A549 (cell line): ENCODE measurements around the gene DUSP7. TPM values are rescaled to one million over a fixed set of nuclear protein-coding genes. Genes with fewer than 3 reads are reported as not detected.

Source experiments
- ATAC-seq, 2 experiments: fragments of 200-7000 bp in 1 of 2; fragments of >200 bp in 1 of 2; cut with Nextera tagmentation in 1 of 2; cut with Tn5 transposase in 1 of 2; 3 replicates each; pipeline versions ENCODE4 v1.8.0 to v1.9.1; 2018 to 2020; ENCODE audit warnings: mild to moderate bottlenecking in 1 of 2, moderate library complexity in 1 of 2
- CTCF ChIA-PET: fragments of 300-600 bp; sonication (Branson Sonifier 250); formaldehyde crosslinking; extraction: SDS; loops from one replicate; lab custom pipeline; 2021; ENCODE audit warnings: antibody characterized with exemption, inconsistent platforms; lab: Yijun Ruan, JAX
- POLR2A ChIA-PET: fragments of 350-600 bp; formaldehyde crosslinking; extraction: SDS; loops from one replicate; lab custom pipeline; 2021; ENCODE audit warnings: antibody characterized with exemption, inconsistent platforms; lab: Yijun Ruan, JAX
- DNase-seq, 2 experiments: peaks; one replicate each; pipeline versions ENCODE4 v3.0.0 to v3.0.0-alpha.2; 2011 to 2016; ENCODE audit warnings: low read depth in 1 of 2, low spot score in 1 of 2
- FAIRE-seq: peaks from 2 replicates; lab custom pipeline; 2011; peaks lifted over from hg19 to GRCh38; lab: Jason Lieb, UNC
- H3K27ac ChIP-seq, 2 experiments: fragments of >200 bp; sonication (Bioruptor Twin); formaldehyde crosslinking; 3 replicates each; pipeline ENCODE4 v1.5.1; 2016 to 2017
- H3K4me1 ChIP-seq: fragments of >200 bp; sonication (Bioruptor Twin); formaldehyde crosslinking; 3 replicates; pipeline ENCODE4 v1.6.1; 2016
- H3K4me2 ChIP-seq: fragments of >200 bp; sonication (Bioruptor Twin); formaldehyde crosslinking; 3 replicates; pipeline ENCODE4 v1.6.1; 2016
- H3K4me3 ChIP-seq: fragments of >200 bp; sonication (Bioruptor Twin); formaldehyde crosslinking; 3 replicates; pipeline ENCODE4 v1.5.1; 2016
- H3K9me3 ChIP-seq: fragments of >200 bp; sonication (Bioruptor Twin); formaldehyde crosslinking; 3 replicates; pipeline ENCODE4 v1.6.1; 2016
- ATOH8 ChIP-seq: fragments of 250-450 bp; sonication (Bioruptor Pico); IDR thresholded peaks from 2 replicates; pipeline ENCODE4 v1.5.0; 2020; ENCODE audit warnings: low read depth, mild to moderate bottlenecking, moderate library complexity
- BHLHE40 ChIP-seq: IDR thresholded peaks from 2 replicates; pipeline ENCODE4 v1.6.1; 2012; ENCODE audit warnings: low read depth, low read length, inconsistent platforms
- CBX8 ChIP-seq: fragments of 200-600 bp; sonication (generic); IDR thresholded peaks from 2 replicates; pipeline ENCODE4 v1.6.1; 2016
- CEBPB ChIP-seq, 2 experiments: fragments of >200 bp in 1 of 2; sonication (Bioruptor Twin) in 1 of 2; formaldehyde crosslinking in 1 of 2; IDR thresholded peaks; 2 replicates each; pipeline ENCODE4 v1.6.1; 2012 to 2016
- CHD4 ChIP-seq: fragments of 200-600 bp; sonication (generic); IDR thresholded peaks from 2 replicates; pipeline ENCODE4 v1.6.1; 2016; ENCODE audit warnings: antibody characterized with exemption, mild to moderate bottlenecking, borderline replicate concordance
- EHMT2 ChIP-seq: fragments of 200-600 bp; sonication (generic); IDR thresholded peaks from 2 replicates; pipeline ENCODE4 v1.6.1; 2016; ENCODE audit warnings: antibody characterized with exemption, low read depth, mild to moderate bottlenecking, moderate library complexity
- ELK1 ChIP-seq: fragments of 150-350 bp; IDR thresholded peaks from 2 replicates; pipeline ENCODE4 v1.6.1; 2014; ENCODE audit warnings: low read depth, mild to moderate bottlenecking, low read length
- FOSL2 ChIP-seq, 2 experiments: fragments of 450-650 bp in 1 of 2; fragments of >200 bp in 1 of 2; sonication (Bioruptor Twin) in 1 of 2; formaldehyde crosslinking; IDR thresholded peaks; 2 replicates each; pipeline versions ENCODE4 v1.5.0 to v1.6.1; 2016 to 2020; ENCODE audit warnings: mild to moderate bottlenecking in 1 of 2, moderate library complexity in 1 of 2
- GATA3 ChIP-seq: IDR thresholded peaks from 2 replicates; pipeline ENCODE4 v1.6.1; 2012; ENCODE audit warnings: borderline replicate concordance
- HDAC2 ChIP-seq: fragments of 200-600 bp; sonication (generic); IDR thresholded peaks from 2 replicates; pipeline ENCODE4 v1.6.1; 2016
- HEYL ChIP-seq: fragments of 250-450 bp; sonication (Bioruptor Pico); IDR thresholded peaks from 2 replicates; pipeline ENCODE4 v1.8.0; 2021; ENCODE audit warnings: mild to moderate bottlenecking, moderate library complexity
- HMGXB4 ChIP-seq: fragments of 250-450 bp; sonication (Bioruptor Pico); IDR thresholded peaks from 2 replicates; pipeline ENCODE4 v1.5.0; 2021; ENCODE audit warnings: mild to moderate bottlenecking, moderate library complexity, borderline replicate concordance
- HOXB13 ChIP-seq: fragments of 250-450 bp; sonication (Bioruptor Pico); IDR thresholded peaks from 2 replicates; pipeline ENCODE4 v1.5.0; 2020; ENCODE audit warnings: low read depth, mild to moderate bottlenecking, moderate library complexity
- JUN ChIP-seq, 2 experiments: fragments of >200 bp; sonication (Bioruptor Twin); formaldehyde crosslinking; IDR thresholded peaks; 2 replicates in 1 of 2; 3 replicates in 1 of 2; pipeline ENCODE4 v1.6.1; 2016 to 2017
- JUNB ChIP-seq: fragments of >200 bp; sonication (Bioruptor Twin); formaldehyde crosslinking; IDR thresholded peaks from 2 replicates; pipeline ENCODE4 v1.6.1; 2016
- KDM5A ChIP-seq: fragments of 200-600 bp; sonication (generic); IDR thresholded peaks from 2 replicates; pipeline ENCODE4 v1.6.1; 2016; ENCODE audit warnings: antibody characterized with exemption, mild to moderate bottlenecking
- MAZ ChIP-seq: fragments of 150-350 bp; IDR thresholded peaks from 2 replicates; pipeline ENCODE4 v1.6.1; 2014; ENCODE audit warnings: antibody characterized with exemption, low read depth, low read length, borderline replicate concordance
- NR3C1 ChIP-seq: fragments of >200 bp; sonication (Bioruptor Twin); formaldehyde crosslinking; IDR thresholded peaks from 3 replicates; pipeline ENCODE4 v1.6.1; 2017
- PBX3 ChIP-seq: IDR thresholded peaks from 2 replicates; pipeline ENCODE4 v1.6.1; 2012
- POLR2A ChIP-seq: IDR thresholded peaks from 2 replicates; pipeline ENCODE4 v1.6.1; 2012; ENCODE audit warnings: mild to moderate bottlenecking, low read length
- RAD21 ChIP-seq, 2 experiments: fragments of >200 bp in 1 of 2; sonication (Bioruptor Twin) in 1 of 2; formaldehyde crosslinking in 1 of 2; IDR thresholded peaks in 1 of 2; conservative IDR thresholded peaks in 1 of 2; 2 replicates in 1 of 2; 3 replicates in 1 of 2; pipeline ENCODE4 v1.6.1; 2012 to 2018; ENCODE audit warnings: inconsistent platforms in 1 of 2
- RARB ChIP-seq: fragments of 250-450 bp; sonication (Bioruptor Pico); IDR thresholded peaks from 2 replicates; pipeline ENCODE4 v1.8.0; 2021; ENCODE audit warnings: mild to moderate bottlenecking, moderate library complexity
- RFX5 ChIP-seq: fragments of 450-650 bp; IDR thresholded peaks from 2 replicates; pipeline ENCODE4 v1.7.1; 2014; ENCODE audit warnings: antibody characterized with exemption, mild to moderate bottlenecking, moderate library complexity
- RNF2 ChIP-seq: fragments of 200-600 bp; sonication (generic); IDR thresholded peaks from 2 replicates; pipeline ENCODE4 v1.6.1; 2016; ENCODE audit warnings: low read depth, mild to moderate bottlenecking, antibody characterized with exemption, moderate library complexity, borderline replicate concordance
- SMC3 ChIP-seq: fragments of >200 bp; sonication (Bioruptor Twin); formaldehyde crosslinking; IDR thresholded peaks from 3 replicates; pipeline ENCODE4 v1.6.1; 2018; ENCODE audit warnings: inconsistent platforms
- TFCP2L1 ChIP-seq: fragments of 250-450 bp; sonication (Bioruptor Pico); IDR thresholded peaks from 2 replicates; pipeline ENCODE4 v1.5.0; 2021; ENCODE audit warnings: mild to moderate bottlenecking
- USF2 ChIP-seq: fragments of 450-650 bp; IDR thresholded peaks from 2 replicates; pipeline ENCODE4 v1.6.1; 2014; ENCODE audit warnings: antibody characterized with exemption
- ZFP36 ChIP-seq: fragments of 450-650 bp; IDR thresholded peaks from 2 replicates; pipeline ENCODE4 v1.6.1; 2014; ENCODE audit warnings: borderline replicate concordance; ENCODE audit not compliant: partially characterized antibody
- ZSCAN20 ChIP-seq: fragments of 250-450 bp; sonication (Bioruptor Pico); IDR thresholded peaks from 2 replicates; pipeline ENCODE4 v1.8.0; 2022; ENCODE audit warnings: mild to moderate bottlenecking, moderate library complexity
- WGBS: methylation state at CpG from one replicate; pipeline ENCODE4 v1.1.6; 2017; ENCODE audit errors: missing lambda C conversion rate; 5-methylcytosine and 5-hydroxymethylcytosine counted together
- polyA plus RNA-seq, 4 experiments: library from polyadenylated mRNA; depleted of rRNA in 3 of 4; stranded (reverse); fragments of >200 nt; fragmentation: RNase III in 1 of 4; extraction: RNeasy Plus Mini Kit Qiagen cat#74134 plus additional on column Dnase treatment in 1 of 4; gene quantifications; 2 replicates in 3 of 4; 3 replicates in 1 of 4; pipeline ENCODE4 v1.2.3, GENCODE V29; 2011 to 2017

The DUSP7 gene
- polyA plus RNA-seq, 2 of the 4 experiments (the other 2 are of a cell fraction) = 4.4 to 4.8 TPM

GRCh38 chr3:52010431-52010830 lies 45.9 kb downstream of the DUSP7 start:
- Histone ChIP-seq H3K4me3 (no peak overlapping the region), H3K27ac (no peak overlapping the region), H3K4me1 (no peaks in the 10 kb centered on the region), H3K9me3 (no peaks in the 10 kb centered on the region), H3K4me2 (no peak overlapping the region)
- ChIA-PET POLR2A (no interaction called here), CTCF (interaction anchor here (1.0 to 1.8 kb wide), 2 partner anchors 9 to 133 kb away, joined by 4 to 6 read pairs; no protein-coding TSS in a partner anchor)
- ATAC-seq (no peak), DNase-seq (no peak), FAIRE-seq (no peak)
- TF ChIP-seq ATOH8 (CRISPR knock-in tag) = no peak
- no peak for TF ChIP-seq SMC3
- no peak for TF ChIP-seq TFCP2L1 (CRISPR knock-in tag)
- TF ChIP-seq ZFP36 = no peak
- TF ChIP-seq JUNB = no peak
- no peak for TF ChIP-seq HDAC2
- no peak for TF ChIP-seq RARB (CRISPR knock-in tag)
- no peak for TF ChIP-seq JUN (IDR thresholded peaks at IDR 0.05)
- TF ChIP-seq NR3C1 = no peak
- TF ChIP-seq GATA3 = no peak
- TF ChIP-seq RAD21 (conservative IDR thresholded peaks at IDR 0.05 in 1 of 2, IDR thresholded peaks at IDR 0.05 in 1 of 2) = no peak
- TF ChIP-seq PBX3 = no peak
- TF ChIP-seq EHMT2 = no peak
- TF ChIP-seq HOXB13 (CRISPR knock-in tag) = no peak
- TF ChIP-seq MAZ = no peak
- TF ChIP-seq BHLHE40 = no peak

- Histone ChIP-seq H3K4me2 (no peak overlapping the region), H3K27ac (no peak overlapping the region), H3K9me3 (no peaks in the 10 kb centered on the region), H3K4me1 (no peaks in the 10 kb centered on the region), H3K4me3 (no peak overlapping the region)
- ChIA-PET POLR2A (interaction anchor here (1.7 kb wide), 1 partner anchor 11 kb away, joined by 4 read pairs; the partner anchor contains the start of gene RPL29), CTCF (interaction anchor here (0.7 to 2.1 kb wide), 4 partner anchors 46 to 332 kb away, joined by 3 to 7 read pairs (median 4); no protein-coding TSS in a partner anchor)
- FAIRE-seq (no peak), DNase-seq (no peak), ATAC-seq (no peak)
- WGBS = 72% methylated on average over 4 of the region's 4 CpGs
- TF ChIP-seq RAD21 (conservative IDR thresholded peaks at IDR 0.05 in 1 of 2, IDR thresholded peaks at IDR 0.05 in 1 of 2) = no peak
- TF ChIP-seq POLR2A = no peak
- no peak for TF ChIP-seq RFX5
- TF ChIP-seq ELK1 = no peak
- no peak for TF ChIP-seq HOXB13 (CRISPR knock-in tag)
- TF ChIP-seq ZSCAN20 (CRISPR knock-in tag) = no peak
- no peak for TF ChIP-seq SMC3
- TF ChIP-seq USF2 = no peak
- TF ChIP-seq RNF2 = no peak
- TF ChIP-seq CEBPB (IDR thresholded peaks at IDR 0.05) = no peak
- TF ChIP-seq KDM5A = no peak
- TF ChIP-seq HEYL = no peak
- no peak for TF ChIP-seq CHD4
- TF ChIP-seq TFCP2L1 (CRISPR knock-in tag) = no peak
- TF ChIP-seq HMGXB4 = no peak
- no peak for TF ChIP-seq FOSL2 (IDR thresholded peaks at IDR 0.05)
- no peak for TF ChIP-seq FOSL2 (CRISPR knock-in tag; IDR thresholded peaks at IDR 0.05)
- TF ChIP-seq GATA3 = no peak
- no peak for TF ChIP-seq CBX8
Measured at GRCh38 chr3:52007291-52007690, 49.1 kb downstream of the DUSP7 start.
